Astrocyte (in vitro differentiated cells and primary cell): ENCODE results near the gene DCLK2.

Experiments
- CTCF ChIP-seq: IDR thresholded peaks from 2 replicates; pipeline ENCODE4 v1.5.1; 2011; ENCODE audit warnings: low read depth, mild to moderate bottlenecking, inconsistent platforms, low read length, moderate library complexity; ENCODE audit not compliant: insufficient read depth
- EZH2 ChIP-seq: IDR thresholded peaks from 2 replicates; pipeline ENCODE4 v1.6.1; 2012; ENCODE audit warnings: mild to moderate bottlenecking, low read length, inconsistent platforms; ENCODE audit not compliant: insufficient read depth

GRCh38 chr4:150253416-150253815 lies 175.2 kb downstream of the DCLK2 start:
- TF ChIP-seq CTCF = no peak
- TF ChIP-seq EZH2 = no peak
